ENCODE results near the gene SLCO2A1.

DNA sequence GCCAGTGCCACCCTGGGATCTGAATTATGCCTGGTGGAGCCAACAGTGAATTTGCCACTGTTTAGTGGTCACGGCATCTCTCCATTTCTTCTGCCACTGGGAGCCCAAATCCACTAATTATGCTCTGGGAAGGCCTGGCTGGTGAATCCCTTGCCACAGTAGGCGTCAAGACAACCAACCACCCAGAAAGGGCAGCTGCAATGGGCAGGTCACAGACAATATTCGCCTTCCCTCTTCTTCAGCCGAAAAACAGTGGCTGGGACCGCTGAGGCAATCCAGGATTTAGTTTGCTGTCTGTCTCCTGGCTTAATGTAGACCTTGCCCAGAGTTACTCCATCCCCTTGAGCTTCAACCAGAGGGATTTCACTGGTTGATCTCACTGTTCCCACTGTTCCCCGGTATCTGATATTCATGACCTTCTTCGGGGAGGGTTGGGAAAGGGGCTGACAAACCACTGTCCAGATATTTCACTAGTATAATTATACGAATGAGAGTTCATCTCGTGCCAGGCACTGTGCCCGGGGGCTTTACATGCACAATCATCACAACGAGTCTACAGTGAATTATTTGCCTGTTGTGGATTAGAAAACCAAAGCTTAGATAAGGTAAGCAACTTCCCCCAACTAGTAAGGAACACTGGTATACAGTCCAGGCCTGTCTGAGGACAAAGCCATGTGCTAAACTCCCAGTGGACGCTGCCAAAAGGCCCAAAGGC, 84.2 kb downstream of the SLCO2A1 start:
- TF ChIP-seq, protein P1, sequence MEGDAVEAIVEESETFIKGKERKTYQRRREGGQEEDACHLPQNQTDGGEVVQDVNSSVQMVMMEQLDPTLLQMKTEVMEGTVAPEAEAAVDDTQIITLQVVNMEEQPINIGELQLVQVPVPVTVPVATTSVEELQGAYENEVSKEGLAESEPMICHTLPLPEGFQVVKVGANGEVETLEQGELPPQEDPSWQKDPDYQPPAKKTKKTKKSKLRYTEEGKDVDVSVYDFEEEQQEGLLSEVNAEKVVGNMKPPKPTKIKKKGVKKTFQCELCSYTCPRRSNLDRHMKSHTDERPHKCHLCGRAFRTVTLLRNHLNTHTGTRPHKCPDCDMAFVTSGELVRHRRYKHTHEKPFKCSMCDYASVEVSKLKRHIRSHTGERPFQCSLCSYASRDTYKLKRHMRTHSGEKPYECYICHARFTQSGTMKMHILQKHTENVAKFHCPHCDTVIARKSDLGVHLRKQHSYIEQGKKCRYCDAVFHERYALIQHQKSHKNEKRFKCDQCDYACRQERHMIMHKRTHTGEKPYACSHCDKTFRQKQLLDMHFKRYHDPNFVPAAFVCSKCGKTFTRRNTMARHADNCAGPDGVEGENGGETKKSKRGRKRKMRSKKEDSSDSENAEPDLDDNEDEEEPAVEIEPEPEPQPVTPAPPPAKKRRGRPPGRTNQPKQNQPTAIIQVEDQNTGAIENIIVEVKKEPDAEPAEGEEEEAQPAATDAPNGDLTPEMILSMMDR (IDR thresholded peaks at IDR 0.05), result no peak
- no peak for TF ChIP-seq EZH2 (IDR thresholded peaks at IDR 0.05; ENCODE audit: borderline replicate concordance, insufficient read depth, low read depth, low read length, poor library complexity, severe bottlenecking)
